Neural progenitor cell (in vitro differentiated cells): ENCODE measurements around the gene GHRHR.

Experiments
- EZH2 ChIP-seq: fragments of 200-600 bp; sonication (generic); IDR thresholded peaks from 2 replicates; pipeline ENCODE4 v1.6.1; 2017; ENCODE audit warnings: antibody characterized with exemption, mild to moderate bottlenecking, moderate library complexity
- EZH2phosphoT487 ChIP-seq: fragments of 200-600 bp; sonication (generic); IDR thresholded peaks from 2 replicates; pipeline ENCODE4 v1.6.1; 2017; ENCODE audit warnings: antibody characterized with exemption

- TF ChIP-seq EZH2phosphoT487 (no peak), EZH2 (no peak)
Measured at GRCh38 chr7:31014826-31015225, 51.1 kb downstream of the GHRHR start.
